HEK293 (cell line): Measurements from ENCODE around the gene UCKL1.
"Not testable (repeated sequence)": the region's sequence is repeated elsewhere in the genome, so short reads cannot be mapped to it uniquely, and the experiment has no call there.

Experiments
- CTCF ChIA-PET: fragments of 350-600 bp; formaldehyde crosslinking; extraction: SDS; loops from one replicate; lab custom pipeline; 2021; ENCODE audit warnings: antibody characterized with exemption; lab: Yijun Ruan, JAX
- POLR2A ChIA-PET: fragments of 300-600 bp; formaldehyde crosslinking; extraction: SDS; loops from one replicate; lab custom pipeline; 2020; ENCODE audit warnings: antibody characterized with exemption, inconsistent platforms; lab: Yijun Ruan, JAX
- H3K27ac ChIP-seq: fragments of 200-500 bp; sonication (Bioruptor generic); 2 replicates; pipeline ENCODE4 v1.5.1; 2014; ENCODE audit warnings: low read depth, low read length, control low read depth, inconsistent platforms; ENCODE audit errors: extremely low read depth
- H3K36me3 ChIP-seq, 2 experiments: fragments of 200-500 bp in 1 of 2; sonication (Bioruptor generic) in 1 of 2; 1 replicate in 1 of 2; 2 replicates in 1 of 2; pipeline ENCODE4 v1.5.1; 2014 to 2017; ENCODE audit warnings: inconsistent platforms in 2 of 2, low read length in 2 of 2; ENCODE audit not compliant: control insufficient read depth in 2 of 2, insufficient read depth in 1 of 2
- H3K4me1 ChIP-seq: fragments of 200-500 bp; sonication (Bioruptor generic); 2 replicates; pipeline ENCODE4 v1.5.1; 2014; ENCODE audit warnings: mild to moderate bottlenecking, low read length, inconsistent platforms; ENCODE audit not compliant: control insufficient read depth, insufficient read depth
- H3K4me3 ChIP-seq: 2 replicates; pipeline ENCODE4 v1.5.1; 2011; ENCODE audit warnings: low read depth, mild to moderate bottlenecking, control low read depth, low read length, moderate library complexity
- H3K9me3 ChIP-seq: fragments of 200-500 bp; sonication (Bioruptor generic); 2 replicates; pipeline ENCODE4 v1.5.1; 2014; ENCODE audit warnings: low read depth, low read length, inconsistent platforms; ENCODE audit not compliant: control insufficient read depth, insufficient read depth
- GLI2 ChIP-seq: fragments of 450-650 bp; formaldehyde crosslinking; IDR thresholded peaks from 2 replicates; pipeline ENCODE4; 2017; ENCODE audit warnings: missing biosample characterization, missing genetic modification characterization, low read depth, borderline replicate concordance
- GLIS2 ChIP-seq: fragments of 450-650 bp; formaldehyde crosslinking; IDR thresholded peaks from 2 replicates; pipeline ENCODE4 v1.5.1; 2016; ENCODE audit warnings: missing biosample characterization, missing genetic modification characterization
- PRDM1 ChIP-seq: fragments of 450-650 bp; formaldehyde crosslinking; IDR thresholded peaks from 2 replicates; pipeline ENCODE4; 2016; ENCODE audit warnings: missing biosample characterization, missing genetic modification characterization
- SALL2 ChIP-seq: fragments of 450-650 bp; formaldehyde crosslinking; IDR thresholded peaks from 2 replicates; pipeline ENCODE4 v1.5.0; 2017; ENCODE audit warnings: missing biosample characterization, mild to moderate bottlenecking, missing genetic modification characterization, borderline replicate concordance
- TSHZ1 ChIP-seq: fragments of 450-650 bp; formaldehyde crosslinking; IDR thresholded peaks from 2 replicates; pipeline ENCODE4 v1.5.1; 2016; ENCODE audit warnings: missing biosample characterization, missing genetic modification characterization, borderline replicate concordance
- ZNF19 ChIP-seq: fragments of 450-650 bp; formaldehyde crosslinking; IDR thresholded peaks from 2 replicates; pipeline ENCODE4; 2016; ENCODE audit warnings: missing biosample characterization, missing genetic modification characterization, low read depth
- ZNF335 ChIP-seq: fragments of 450-650 bp; formaldehyde crosslinking; conservative IDR thresholded peaks from 2 replicates; pipeline ENCODE4 v1.5.1; 2016; ENCODE audit warnings: missing biosample characterization, missing genetic modification characterization
- ZNF514 ChIP-seq: fragments of 450-650 bp; formaldehyde crosslinking; IDR thresholded peaks from 2 replicates; pipeline ENCODE4 v1.5.1; 2016; ENCODE audit warnings: missing biosample characterization, missing genetic modification characterization
- ZNF580 ChIP-seq: fragments of 450-650 bp; formaldehyde crosslinking; IDR thresholded peaks from 2 replicates; pipeline ENCODE4 v1.5.1; 2016; ENCODE audit warnings: missing biosample characterization, missing genetic modification characterization
- ZNF768 ChIP-seq: fragments of 450-650 bp; formaldehyde crosslinking; IDR thresholded peaks from 2 replicates; pipeline ENCODE4 v1.5.1; 2018; ENCODE audit warnings: missing biosample characterization, mild to moderate bottlenecking, missing genetic modification characterization

The UCKL1 gene

GRCh38 chr20:63962426-63963347 is 6.5 kb upstream of the UCKL1 start:
- H3K36me3 ChIP-seq = peaks cover 0 to 81% of the 10 kb centered on the region in 2 experiments; a peak in 1 of 3 replicates
- POLR2A ChIA-PET = no interaction called here

GRCh38 chr20:63961664-63962425 is 5.6 kb upstream of the UCKL1 start:
- POLR2A ChIA-PET = no interaction called here
- peaks cover 0 to 73% of the 10 kb centered on the region in 2 experiments; a peak in 1 of 3 replicates for H3K36me3 ChIP-seq

More at GRCh38 chr20:63962426-63963347, 6.5 kb upstream of the UCKL1 start:
- CTCF ChIA-PET = no interaction called here
- no peak overlapping the region for H3K27ac ChIP-seq
- H3K9me3 ChIP-seq = no peaks in the 10 kb centered on the region
- 0 out of 2 replicates have a peak, but pooled peaks cover 4% of the 10 kb centered on the region for H3K4me1 ChIP-seq
- TF ChIP-seq SALL2 (tag by site-specific recombination) (no peak), GLIS2 (peak; percentile 34; the same call in 1 of the 2 replicates)
- no peak overlapping the region for H3K4me3 ChIP-seq

GRCh38 chr20:63960654-63961621 is 4.7 kb upstream of the UCKL1 start:
- H3K4me1 ChIP-seq, POLR2A ChIA-PET, CTCF ChIA-PET, H3K27ac ChIP-seq, H3K4me3 ChIP-seq, H3K9me3 ChIP-seq: not testable (repeated sequence)
- TF ChIP-seq GLIS2 = peak; percentile 75
- peaks cover 0 to 64% of the 10 kb centered on the region in 2 experiments; a peak in 1 of 3 replicates for H3K36me3 ChIP-seq

More at GRCh38 chr20:63961664-63962425, 5.6 kb upstream of the UCKL1 start:
- CTCF ChIA-PET = interaction anchor here (0.5 kb wide), 1 partner anchor 144 kb away, joined by 3 read pairs; no protein-coding TSS in a partner anchor
- no peak overlapping the region for H3K27ac ChIP-seq
- H3K4me3 ChIP-seq = no peak overlapping the region
- no peaks in the 10 kb centered on the region for H3K9me3 ChIP-seq
- H3K4me1 ChIP-seq = 0 out of 2 replicates have a peak, but pooled peaks cover 4% of the 10 kb centered on the region
- TF ChIP-seq ZNF19 (tag by site-specific recombination) = no peak
- TF ChIP-seq ZNF335 (tag by site-specific recombination) = no peak
- TF ChIP-seq PRDM1 = no peak
- no peak for TF ChIP-seq GLI2 (tag by site-specific recombination)
- TF ChIP-seq ZNF768 (tag by site-specific recombination) = no peak
- TF ChIP-seq ZNF580 (tag by site-specific recombination) = no peak
- TF ChIP-seq TSHZ1 (tag by site-specific recombination) = no peak
- TF ChIP-seq ZNF514 (tag by site-specific recombination) = no peak
